CD4-positive, alpha-beta T cell treated with Interleukin-15 for 4 hours (primary cell): ENCODE results near the gene TBCE.
"Not testable (repeated sequence)": the region's sequence is repeated elsewhere in the genome, so short reads cannot be mapped to it uniquely, and the experiment has no call there.

Experiments used
- DNase-seq: peaks from one replicate; pipeline ENCODE4 v3.0.0-alpha.2; 2020; ENCODE audit warnings: low spot score

Gene TBCE

GRCh38 chr1:235357485-235358373 lies 9.5 kb upstream of the TBCE start:
- DNase-seq: no peak

- no peak for DNase-seq
Observed at GRCh38 chr1:235358899-235359298, 8.3 kb upstream of the TBCE start.

- not testable (repeated sequence) for DNase-seq
Observed at GRCh38 chr1:235364189-235364588, 3.0 kb upstream of the TBCE start.

GRCh38 chr1:235366286-235366685 lies 941 bp upstream of the TBCE start:
- peak; percentile 4 for DNase-seq

GRCh38 chr1:235368428-235368827 lies 1.2 kb downstream of the TBCE start:
- DNase-seq: no peak

GRCh38 chr1:235369802-235370201 lies 2.6 kb downstream of the TBCE start:
- DNase-seq: no peak

- DNase-seq: no peak
Observed at GRCh38 chr1:235375919-235376605, 8.8 kb downstream of the TBCE start.

GRCh38 chr1:235378134-235378735 lies 11.0 kb downstream of the TBCE start:
- not testable (repeated sequence) for DNase-seq

- DNase-seq: not testable (repeated sequence)
Observed at GRCh38 chr1:235381955-235382739, 14.9 kb downstream of the TBCE start.

- DNase-seq: not testable (repeated sequence)
Observed at GRCh38 chr1:235385633-235386032, 18.4 kb downstream of the TBCE start.

- DNase-seq: no peak
Observed at GRCh38 chr1:235391874-235392273, 24.6 kb downstream of the TBCE start.

GRCh38 chr1:235397733-235398132 lies 30.5 kb downstream of the TBCE start:
- no peak for DNase-seq

- no peak for DNase-seq
Observed at GRCh38 chr1:235399661-235400060, 32.4 kb downstream of the TBCE start.

- no peak for DNase-seq
Observed at GRCh38 chr1:235401251-235401650, 34.0 kb downstream of the TBCE start.

GRCh38 chr1:235402457-235403200 lies 35.4 kb downstream of the TBCE start:
- DNase-seq: no peak

GRCh38 chr1:235403593-235403992 lies 36.4 kb downstream of the TBCE start:
- DNase-seq: no peak

- no peak for DNase-seq
Observed at GRCh38 chr1:235404190-235404589, 37.0 kb downstream of the TBCE start.

- no peak for DNase-seq
Observed at GRCh38 chr1:235407419-235407818, 40.2 kb downstream of the TBCE start.

GRCh38 chr1:235408503-235408960 lies 41.3 kb downstream of the TBCE start:
- no peak for DNase-seq

- DNase-seq: no peak
Observed at GRCh38 chr1:235409042-235409820, 42.0 kb downstream of the TBCE start.
